ENCODE results near the gene IQUB.
A peak's percentile ranks its signal among the peaks of the same experiment; 100 is the strongest.
"Not testable (repeated sequence)": the region's sequence is repeated elsewhere in the genome, so short reads cannot be mapped to it uniquely, and the experiment has no call there.

Gene IQUB

GRCh38 chr7:123533929-123534382 is 439 bp downstream of the IQUB start:
- TF ChIP-seq SPI1 (IDR thresholded peaks at IDR 0.05; ENCODE audit: borderline replicate concordance, low read depth): no peak
- TF ChIP-seq, protein P1, sequence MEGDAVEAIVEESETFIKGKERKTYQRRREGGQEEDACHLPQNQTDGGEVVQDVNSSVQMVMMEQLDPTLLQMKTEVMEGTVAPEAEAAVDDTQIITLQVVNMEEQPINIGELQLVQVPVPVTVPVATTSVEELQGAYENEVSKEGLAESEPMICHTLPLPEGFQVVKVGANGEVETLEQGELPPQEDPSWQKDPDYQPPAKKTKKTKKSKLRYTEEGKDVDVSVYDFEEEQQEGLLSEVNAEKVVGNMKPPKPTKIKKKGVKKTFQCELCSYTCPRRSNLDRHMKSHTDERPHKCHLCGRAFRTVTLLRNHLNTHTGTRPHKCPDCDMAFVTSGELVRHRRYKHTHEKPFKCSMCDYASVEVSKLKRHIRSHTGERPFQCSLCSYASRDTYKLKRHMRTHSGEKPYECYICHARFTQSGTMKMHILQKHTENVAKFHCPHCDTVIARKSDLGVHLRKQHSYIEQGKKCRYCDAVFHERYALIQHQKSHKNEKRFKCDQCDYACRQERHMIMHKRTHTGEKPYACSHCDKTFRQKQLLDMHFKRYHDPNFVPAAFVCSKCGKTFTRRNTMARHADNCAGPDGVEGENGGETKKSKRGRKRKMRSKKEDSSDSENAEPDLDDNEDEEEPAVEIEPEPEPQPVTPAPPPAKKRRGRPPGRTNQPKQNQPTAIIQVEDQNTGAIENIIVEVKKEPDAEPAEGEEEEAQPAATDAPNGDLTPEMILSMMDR (IDR thresholded peaks at IDR 0.05; ENCODE audit: insufficient read depth, low read length): no peak
- TF ChIP-seq GABPA (IDR thresholded peaks at IDR 0.05; ENCODE audit: low read depth): no peak
- no peak for TF ChIP-seq REST (IDR thresholded peaks at IDR 0.05; ENCODE audit: insufficient replicate concordance, low read depth)
- TF ChIP-seq POLR2AphosphoS5 (IDR thresholded peaks at IDR 0.05; ENCODE audit: low read depth): no peak
- H3K4me3 ChIP-seq (replicated peaks; ENCODE audit: insufficient read depth, low read length): peak overlapping the region; percentile 70
- peaks cover 18% of the 10 kb centered on the region for H3K27me3 ChIP-seq (ENCODE audit: insufficient read depth, poor library complexity, severe bottlenecking)
- no peak for DNase-seq (ENCODE audit: low read depth in 1 of 2, low spot score in 1 of 2)
- no peak overlapping the region for H3K27ac ChIP-seq (replicated peaks)

DNA sequence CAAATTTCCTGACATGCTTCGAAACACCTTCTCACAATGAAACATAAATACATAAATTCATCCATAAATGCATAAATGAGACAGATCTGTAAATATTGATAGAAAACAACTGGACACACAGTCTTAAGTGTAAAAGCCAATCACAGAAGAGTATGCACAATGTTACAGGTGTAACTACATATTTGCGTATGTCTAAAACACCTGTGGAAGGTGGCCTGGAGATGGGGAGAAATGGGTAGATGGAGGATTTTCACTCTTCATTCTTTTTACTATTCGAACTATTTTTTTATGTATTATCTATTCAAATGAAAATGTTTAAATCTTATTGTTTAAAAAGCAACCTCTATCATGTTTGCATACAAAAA is 860 bp downstream of the IQUB start:
- no peak overlapping the region for H3K4me3 ChIP-seq (replicated peaks; ENCODE audit: insufficient read depth, low read length)
- peaks cover 18% of the 10 kb centered on the region for H3K27me3 ChIP-seq (ENCODE audit: insufficient read depth, poor library complexity, severe bottlenecking)
- DNase-seq (ENCODE audit: low read depth in 1 of 2, low spot score in 1 of 2): no peak
- no peak for TF ChIP-seq REST (IDR thresholded peaks at IDR 0.05; ENCODE audit: insufficient replicate concordance, low read depth)
- TF ChIP-seq POLR2AphosphoS5 (IDR thresholded peaks at IDR 0.05; ENCODE audit: low read depth): no peak
- no peak for TF ChIP-seq SPI1 (IDR thresholded peaks at IDR 0.05; ENCODE audit: borderline replicate concordance, low read depth)
- TF ChIP-seq, protein P1 (IDR thresholded peaks at IDR 0.05; ENCODE audit: insufficient read depth, low read length): no peak
- TF ChIP-seq GABPA (IDR thresholded peaks at IDR 0.05; ENCODE audit: low read depth): no peak
- no peak overlapping the region for H3K27ac ChIP-seq (replicated peaks)

- DNase-seq (ENCODE audit: low read depth in 1 of 2, low spot score in 1 of 2): peak in 1 of 2 experiments; percentile 33
Measured at GRCh38 chr7:123532788-123533552, 1.4 kb downstream of the IQUB start.

DNA sequence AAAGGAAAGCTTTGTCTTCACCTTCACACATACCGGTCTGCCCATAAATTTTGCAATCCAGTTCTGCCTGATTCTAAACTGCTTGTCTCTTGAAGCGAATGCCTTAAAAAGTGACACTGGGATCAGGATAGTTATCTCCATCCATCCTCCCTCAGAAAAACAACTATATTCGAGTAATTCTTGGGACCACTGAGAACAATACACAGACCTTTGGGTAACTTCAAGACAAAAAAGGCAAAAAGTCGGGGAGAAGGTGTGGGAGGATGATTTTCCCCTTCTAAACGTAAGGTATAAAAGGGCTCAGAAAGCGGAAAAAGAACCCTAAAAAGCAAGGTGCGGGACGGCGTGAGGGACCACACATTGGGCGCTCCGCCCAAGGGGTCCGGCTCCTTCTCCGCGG is 2.1 kb downstream of the IQUB start:
- peaks cover 18% of the 10 kb centered on the region for H3K27me3 ChIP-seq (ENCODE audit: insufficient read depth, poor library complexity, severe bottlenecking)
- H3K4me3 ChIP-seq (replicated peaks; ENCODE audit: insufficient read depth, low read length): peak overlapping the region; percentile 36
- not testable (repeated sequence) for DNase-seq (ENCODE audit: low read depth in 1 of 2, low spot score in 1 of 2); H3K27ac ChIP-seq (replicated peaks)

More at GRCh38 chr7:123532788-123533552, 1.4 kb downstream of the IQUB start:
- Histone ChIP-seq H3K27me3 (ENCODE audit: insufficient read depth, poor library complexity, severe bottlenecking) (peaks cover 18% of the 10 kb centered on the region), H3K4me3 (replicated peaks; ENCODE audit: insufficient read depth, low read length) (peak overlapping the region; percentile 36)
- H3K27ac ChIP-seq (replicated peaks): not testable (repeated sequence)

DNA sequence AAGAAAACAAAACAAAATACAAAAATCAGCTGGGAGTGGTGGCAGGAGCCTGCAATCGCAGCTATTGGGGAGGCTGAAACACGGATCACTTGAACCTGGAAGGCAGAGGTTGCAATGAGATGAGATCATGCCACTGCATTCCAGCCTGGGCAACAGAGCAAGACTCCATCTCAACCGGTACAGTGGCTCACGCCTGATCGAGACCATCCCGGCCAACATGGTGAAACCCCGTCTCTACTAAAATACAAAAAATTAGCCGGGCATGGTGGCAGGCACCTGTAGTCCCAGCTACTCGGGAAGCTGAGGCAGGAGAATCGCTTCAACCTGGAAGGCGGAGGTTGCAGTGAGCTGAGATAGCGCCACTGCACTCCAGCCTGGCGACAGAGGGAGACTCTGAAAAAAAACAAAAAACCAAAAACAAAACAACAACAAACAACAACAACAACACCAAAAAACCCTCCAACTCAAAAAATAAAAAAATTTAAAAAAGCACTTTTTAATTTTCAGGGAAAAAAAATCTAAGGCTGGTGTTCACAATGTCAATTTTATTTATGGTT is 4.3 kb downstream of the IQUB start:
- not testable (repeated sequence) for H3K27ac ChIP-seq (replicated peaks); H3K4me3 ChIP-seq (replicated peaks; ENCODE audit: insufficient read depth, low read length); DNase-seq (ENCODE audit: low read depth in 1 of 2, low spot score in 1 of 2)
- H3K27me3 ChIP-seq (ENCODE audit: insufficient read depth, poor library complexity, severe bottlenecking): peaks cover 18% of the 10 kb centered on the region

Data from HL-60 (cell line).